ENCODE measurements around the gene TRMT13.

The TRMT13 gene

DNA sequence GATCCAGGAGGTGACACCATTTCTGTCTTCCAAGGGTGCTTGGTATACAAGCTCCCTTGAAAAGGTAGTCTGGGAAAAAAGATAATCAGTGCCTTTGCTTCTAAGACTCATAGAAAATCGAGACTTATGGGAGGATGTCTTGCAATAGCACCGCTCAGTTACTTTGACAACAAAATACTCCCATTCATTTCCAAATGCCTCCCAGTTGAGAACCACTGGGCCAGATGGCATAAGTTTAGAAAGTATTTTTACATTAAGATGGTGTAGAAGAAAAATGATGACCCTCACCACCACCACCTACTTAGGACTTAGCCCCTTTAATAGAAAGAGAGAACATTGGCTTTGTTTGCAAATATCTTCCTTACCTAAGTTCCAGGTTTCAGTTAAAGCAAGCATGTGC is 4.6 kb downstream of the TRMT13 start:
- peaks cover 30 to 31% of the 10 kb centered on the region in 2 donors for H3K36me3 Mint-ChIP-seq
- H3K4me1 Mint-ChIP-seq: peaks cover 14 to 15% of the 10 kb centered on the region in 2 donors
- H3K27me3 Mint-ChIP-seq: no peaks in the 10 kb centered on the region
- DNase-seq: no peak
- H3K27ac Mint-ChIP-seq: no peak overlapping the region
- no peak for ATAC-seq (replicated peaks)
- no peaks in the 10 kb centered on the region for H3K9me3 Mint-ChIP-seq
- H3K4me3 Mint-ChIP-seq: no peak overlapping the region

DNA sequence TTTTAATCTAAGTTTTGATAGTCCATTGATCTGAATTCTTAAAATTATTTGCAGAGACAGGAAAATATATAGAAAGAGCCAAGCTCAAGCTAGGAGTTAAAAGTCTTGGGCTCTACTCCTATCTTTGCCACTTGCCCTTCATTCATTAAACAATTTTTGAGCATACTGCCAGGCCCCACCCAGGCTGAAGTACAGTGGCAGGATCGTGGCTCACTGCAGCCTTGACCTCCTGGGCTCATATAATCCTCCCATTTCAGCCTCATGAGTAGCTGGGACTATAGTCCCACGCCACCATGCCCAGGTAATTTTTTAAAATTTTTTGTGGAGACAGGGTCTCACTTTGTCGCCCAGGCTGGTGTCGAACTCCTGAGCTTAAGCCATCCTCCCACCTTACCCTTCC is 8.2 kb downstream of the TRMT13 start:
- Mint-ChIP-seq H3K36me3 (peaks cover 37 to 46% of the 10 kb centered on the region in 2 donors), H3K27ac (no peak overlapping the region), H3K9me3 (no peaks in the 10 kb centered on the region), H3K4me1 (peaks cover 7 to 8% of the 10 kb centered on the region in 2 donors), H3K4me3 (no peak overlapping the region), H3K27me3 (no peaks in the 10 kb centered on the region)
- DNase-seq (no peak), ATAC-seq (replicated peaks) (no peak)

DNA sequence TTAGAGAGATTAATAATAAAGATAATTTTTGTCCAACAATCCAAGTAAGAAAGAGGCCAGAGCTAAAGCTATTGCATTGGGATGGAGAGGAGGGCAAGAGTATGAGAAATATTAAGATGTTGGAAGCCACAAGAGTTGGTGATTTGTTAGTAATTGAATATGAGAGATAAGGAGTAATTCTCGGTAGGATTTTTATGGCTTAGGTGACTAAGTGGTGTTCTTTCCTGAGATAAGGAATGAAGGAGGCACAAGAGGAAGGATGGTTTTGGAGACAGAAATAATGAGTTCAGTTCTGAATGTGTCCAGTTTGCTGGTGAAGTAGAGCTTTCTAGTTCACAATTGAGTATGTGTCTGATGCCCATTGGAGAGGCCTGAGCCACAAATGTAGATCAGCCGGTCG is 9.4 kb downstream of the TRMT13 start:
- no peaks in the 10 kb centered on the region for H3K9me3 Mint-ChIP-seq
- H3K36me3 Mint-ChIP-seq: peaks cover 37 to 48% of the 10 kb centered on the region in 2 donors
- H3K27ac Mint-ChIP-seq: peak overlapping the region; percentile 34
- H3K4me3 Mint-ChIP-seq: no peak overlapping the region
- DNase-seq (no peak), ATAC-seq (replicated peaks) (no peak)
- H3K27me3 Mint-ChIP-seq: no peaks in the 10 kb centered on the region
- peaks cover 7 to 8% of the 10 kb centered on the region in 2 donors for H3K4me1 Mint-ChIP-seq

DNA sequence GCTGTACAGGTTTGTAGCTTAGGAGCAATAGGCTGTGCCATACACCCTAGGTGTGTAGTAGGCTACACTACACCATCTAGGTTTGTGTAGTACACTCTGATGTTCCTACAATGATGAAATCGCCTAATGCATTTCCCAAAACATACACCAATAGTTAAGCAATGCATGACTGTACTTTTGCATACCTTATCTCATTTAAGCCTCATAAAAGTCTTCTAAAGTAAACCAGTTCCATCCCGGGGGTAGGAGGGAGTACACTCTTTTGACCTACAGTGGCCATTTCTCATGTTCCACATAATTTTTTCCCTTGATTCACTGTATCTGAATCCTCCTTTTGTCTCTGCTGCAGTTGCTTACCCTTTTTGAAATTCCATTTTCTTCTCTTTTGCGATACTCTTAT is 12.2 kb downstream of the TRMT13 start:
- DNase-seq: no peak
- Mint-ChIP-seq H3K4me1 (peaks cover 7 to 8% of the 10 kb centered on the region in 2 donors), H3K27ac (no peak overlapping the region), H3K27me3 (no peaks in the 10 kb centered on the region), H3K36me3 (peaks cover 26 to 39% of the 10 kb centered on the region in 2 donors), H3K9me3 (no peaks in the 10 kb centered on the region), H3K4me3 (no peak overlapping the region)
- no peak for ATAC-seq (replicated peaks)

DNA sequence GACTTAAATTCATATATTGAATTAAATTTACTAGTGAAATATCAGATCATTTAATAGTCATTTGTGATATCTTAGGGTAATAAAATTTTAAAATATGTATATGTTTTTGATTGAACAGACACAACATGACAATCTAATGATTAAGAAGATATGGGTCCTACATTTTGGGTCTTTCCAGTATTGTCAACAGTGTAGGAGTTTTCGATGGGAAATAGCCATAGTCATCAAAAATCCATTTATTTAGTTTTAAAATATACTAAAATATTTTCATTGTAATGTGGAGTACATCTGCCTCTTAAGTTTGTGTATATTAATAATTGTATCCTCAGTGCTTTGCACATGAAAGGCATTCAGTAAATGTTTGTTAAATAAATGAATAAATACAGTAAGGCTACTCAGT is 14.0 kb downstream of the TRMT13 start:
- H3K4me3 Mint-ChIP-seq: no peak overlapping the region
- no peak overlapping the region for H3K27ac Mint-ChIP-seq
- no peak for ATAC-seq (replicated peaks)
- H3K36me3 Mint-ChIP-seq: peaks cover 25 to 36% of the 10 kb centered on the region in 2 donors
- no peak for DNase-seq
- no peaks in the 10 kb centered on the region for H3K27me3 Mint-ChIP-seq
- no peaks in the 10 kb centered on the region for H3K9me3 Mint-ChIP-seq
- peaks cover 5 to 11% of the 10 kb centered on the region in 2 donors for H3K4me1 Mint-ChIP-seq

DNA sequence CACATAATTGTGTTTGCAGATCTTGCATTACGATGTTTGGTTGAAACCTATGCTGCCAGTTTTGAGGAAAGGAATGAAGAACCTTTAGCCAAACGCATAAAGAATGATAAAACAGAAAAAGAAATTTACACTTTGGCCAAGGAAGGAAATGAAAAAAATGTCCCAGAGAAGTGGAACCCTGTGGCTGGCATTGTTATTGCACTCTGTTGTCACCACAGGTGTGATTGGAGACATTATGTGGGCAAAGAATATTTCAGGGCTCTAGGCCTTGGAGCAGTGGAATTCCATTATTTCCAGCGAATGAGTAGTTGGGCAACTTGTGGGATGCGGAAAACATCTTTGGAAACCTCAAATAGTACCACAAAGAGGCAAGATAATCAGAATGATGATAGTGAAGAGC is 14.9 kb downstream of the TRMT13 start:
- Mint-ChIP-seq H3K9me3 (no peaks in the 10 kb centered on the region), H3K27me3 (no peaks in the 10 kb centered on the region), H3K4me3 (no peak overlapping the region), H3K36me3 (peaks cover 17 to 27% of the 10 kb centered on the region in 2 donors), H3K27ac (no peak overlapping the region), H3K4me1 (peaks cover 5 to 13% of the 10 kb centered on the region in 2 donors)
- DNase-seq (no peak), ATAC-seq (replicated peaks) (no peak)

DNA sequence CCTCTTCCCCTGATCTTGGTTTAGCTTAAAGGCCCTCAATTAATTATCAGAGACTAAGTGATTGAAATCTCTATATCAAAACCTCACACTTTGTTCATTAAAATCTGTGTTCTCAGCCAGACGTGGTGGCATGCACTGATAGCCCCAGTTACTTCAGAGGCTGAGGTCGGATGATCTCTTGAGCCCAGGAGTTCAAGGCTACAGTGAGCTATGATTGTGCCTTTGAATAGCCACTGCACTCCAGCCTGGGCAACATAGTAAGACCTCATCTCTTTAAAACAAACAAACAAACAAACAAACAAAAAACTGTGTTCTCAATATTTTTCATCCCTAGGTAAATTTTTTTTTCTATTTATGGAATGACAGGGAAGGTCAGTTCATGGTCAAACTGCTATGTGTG is 18.7 kb downstream of the TRMT13 start:
- Mint-ChIP-seq H3K36me3 (peaks cover 8 to 13% of the 10 kb centered on the region in 2 donors), H3K27ac (no peak overlapping the region), H3K4me1 (peaks cover 5 to 13% of the 10 kb centered on the region in 2 donors), H3K4me3 (no peak overlapping the region), H3K9me3 (no peaks in the 10 kb centered on the region), H3K27me3 (no peaks in the 10 kb centered on the region)
- DNase-seq (no peak), ATAC-seq (replicated peaks) (no peak)

DNA sequence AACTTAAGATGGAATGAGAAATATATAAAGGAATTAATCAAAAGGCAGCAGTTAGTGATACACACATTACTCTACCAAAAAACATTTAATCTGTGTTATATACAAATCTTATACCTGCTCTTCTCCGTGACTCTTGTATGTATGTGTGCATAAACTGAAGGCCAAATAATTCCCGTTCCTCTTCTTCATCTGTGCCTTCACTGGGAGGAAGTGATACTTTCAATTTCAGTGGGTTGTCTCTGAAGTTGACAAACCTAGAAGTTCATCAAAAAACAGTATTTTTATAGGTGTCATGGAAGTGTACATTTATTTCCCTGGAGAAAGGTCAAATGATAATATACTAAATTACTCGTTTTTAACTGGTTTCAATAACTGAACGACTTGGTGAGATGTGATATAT is 19.3 kb downstream of the TRMT13 start:
- peak overlapping the region in 1 of 2 donors; percentile 3 for H3K4me3 Mint-ChIP-seq
- no peaks in the 10 kb centered on the region for H3K9me3 Mint-ChIP-seq
- peak; percentile 81 to 83 for ATAC-seq (replicated peaks)
- H3K4me1 Mint-ChIP-seq: peaks cover 5 to 13% of the 10 kb centered on the region in 2 donors
- H3K27ac Mint-ChIP-seq: no peak overlapping the region
- no peaks in the 10 kb centered on the region for H3K27me3 Mint-ChIP-seq
- DNase-seq: no peak
- H3K36me3 Mint-ChIP-seq: peaks cover 8 to 12% of the 10 kb centered on the region in 2 donors

DNA sequence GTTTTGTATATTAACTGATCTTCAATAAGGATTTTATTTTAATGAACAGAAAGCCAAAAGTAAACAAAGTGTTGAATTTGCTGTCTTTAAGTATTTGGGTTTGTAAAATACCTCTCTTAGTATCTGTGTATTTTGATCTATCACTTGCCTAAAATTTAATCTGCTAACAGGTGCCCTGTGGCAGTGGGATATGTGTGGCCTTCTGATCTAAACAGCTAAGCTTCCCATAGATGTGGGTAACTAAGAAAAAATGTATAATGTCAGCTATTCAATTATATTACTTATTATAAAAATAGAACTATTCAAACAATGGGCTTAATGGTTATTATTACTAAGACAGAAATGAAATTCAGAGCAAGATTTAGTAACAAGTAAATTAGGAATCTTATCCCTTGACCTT is 29.9 kb downstream of the TRMT13 start:
- H3K4me3 Mint-ChIP-seq: no peak overlapping the region
- no peaks in the 10 kb centered on the region for H3K27me3 Mint-ChIP-seq
- no peak overlapping the region for H3K27ac Mint-ChIP-seq
- no peaks in the 10 kb centered on the region for H3K4me1 Mint-ChIP-seq
- no peak for ATAC-seq (replicated peaks)
- H3K36me3 Mint-ChIP-seq: peaks cover 9% of the 10 kb centered on the region in 2 donors
- H3K9me3 Mint-ChIP-seq: no peaks in the 10 kb centered on the region
- no peak for DNase-seq

DNA sequence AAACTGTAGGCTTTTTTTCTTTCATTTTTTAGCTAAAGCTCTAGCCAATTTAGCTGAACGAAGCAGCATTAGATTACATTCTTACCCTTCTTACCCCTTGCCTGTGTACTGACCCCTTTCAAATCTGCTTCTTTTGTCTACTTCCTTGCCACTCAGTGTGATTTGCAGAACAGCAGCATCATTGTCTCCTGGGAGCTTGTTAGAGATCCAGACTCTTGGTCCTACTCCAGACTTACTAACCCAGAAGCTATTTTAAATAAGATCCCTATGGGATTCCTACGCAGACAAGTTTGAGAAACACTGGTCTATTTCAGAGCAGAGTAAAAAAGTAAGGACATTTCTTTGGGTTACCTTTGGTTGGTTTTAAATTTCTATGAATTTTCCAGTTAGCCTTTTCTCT is 31.3 kb downstream of the TRMT13 start:
- peaks cover 9% of the 10 kb centered on the region in 2 donors for H3K36me3 Mint-ChIP-seq
- H3K4me1 Mint-ChIP-seq: no peaks in the 10 kb centered on the region
- H3K27me3 Mint-ChIP-seq: no peaks in the 10 kb centered on the region
- no peak overlapping the region for H3K27ac Mint-ChIP-seq
- no peaks in the 10 kb centered on the region for H3K9me3 Mint-ChIP-seq
- no peak overlapping the region for H3K4me3 Mint-ChIP-seq
- DNase-seq (no peak), ATAC-seq (replicated peaks) (no peak)

DNA sequence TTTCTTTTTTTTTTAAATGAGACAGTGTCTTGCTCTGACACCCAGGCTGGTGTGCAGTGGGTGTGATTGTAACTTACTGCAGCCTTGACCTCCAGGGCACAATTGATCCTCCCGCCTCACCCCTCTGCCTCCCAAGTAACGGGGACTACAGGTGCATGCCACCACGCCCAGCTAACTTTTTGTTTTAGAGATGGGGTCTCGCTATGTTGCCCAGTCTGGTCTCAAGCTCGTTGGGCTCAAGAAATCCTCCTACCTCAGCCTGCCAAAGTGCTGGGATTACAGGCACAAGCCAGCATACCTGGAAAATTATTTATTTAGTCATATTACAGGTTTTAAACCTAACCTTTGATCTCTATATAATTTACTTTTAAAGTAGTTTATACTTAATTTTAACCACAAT is 31.7 kb downstream of the TRMT13 start:
- Mint-ChIP-seq H3K27ac (no peak overlapping the region), H3K4me3 (no peak overlapping the region), H3K36me3 (peaks cover 9% of the 10 kb centered on the region in 2 donors), H3K4me1 (no peaks in the 10 kb centered on the region), H3K27me3 (no peaks in the 10 kb centered on the region), H3K9me3 (no peaks in the 10 kb centered on the region)
- DNase-seq: no peak
- no peak for ATAC-seq (replicated peaks)

DNA sequence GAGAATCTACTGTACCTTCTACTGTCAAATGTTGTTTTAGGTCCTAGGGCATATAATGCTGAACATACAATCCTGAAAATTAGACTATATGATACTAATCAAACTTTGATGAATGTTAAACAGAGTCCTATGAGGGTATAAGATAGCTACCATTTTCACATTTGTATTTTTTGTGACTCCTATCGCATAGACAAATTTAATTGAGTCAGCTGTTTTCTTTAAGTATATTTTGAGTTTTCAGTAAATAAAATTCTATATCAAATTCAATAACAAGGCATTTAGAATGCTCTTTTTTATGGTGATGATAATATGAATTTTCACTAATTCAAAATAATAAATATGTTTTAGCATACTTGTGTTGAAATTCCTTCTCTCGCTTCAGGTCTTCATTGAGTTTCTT is 35.1 kb downstream of the TRMT13 start:
- no peaks in the 10 kb centered on the region for H3K4me1 Mint-ChIP-seq
- H3K27ac Mint-ChIP-seq: no peak overlapping the region
- DNase-seq (no peak), ATAC-seq (replicated peaks) (no peak)
- H3K4me3 Mint-ChIP-seq: no peak overlapping the region
- H3K27me3 Mint-ChIP-seq: no peaks in the 10 kb centered on the region
- peaks cover 9% of the 10 kb centered on the region in 2 donors for H3K36me3 Mint-ChIP-seq
- H3K9me3 Mint-ChIP-seq: no peaks in the 10 kb centered on the region

DNA sequence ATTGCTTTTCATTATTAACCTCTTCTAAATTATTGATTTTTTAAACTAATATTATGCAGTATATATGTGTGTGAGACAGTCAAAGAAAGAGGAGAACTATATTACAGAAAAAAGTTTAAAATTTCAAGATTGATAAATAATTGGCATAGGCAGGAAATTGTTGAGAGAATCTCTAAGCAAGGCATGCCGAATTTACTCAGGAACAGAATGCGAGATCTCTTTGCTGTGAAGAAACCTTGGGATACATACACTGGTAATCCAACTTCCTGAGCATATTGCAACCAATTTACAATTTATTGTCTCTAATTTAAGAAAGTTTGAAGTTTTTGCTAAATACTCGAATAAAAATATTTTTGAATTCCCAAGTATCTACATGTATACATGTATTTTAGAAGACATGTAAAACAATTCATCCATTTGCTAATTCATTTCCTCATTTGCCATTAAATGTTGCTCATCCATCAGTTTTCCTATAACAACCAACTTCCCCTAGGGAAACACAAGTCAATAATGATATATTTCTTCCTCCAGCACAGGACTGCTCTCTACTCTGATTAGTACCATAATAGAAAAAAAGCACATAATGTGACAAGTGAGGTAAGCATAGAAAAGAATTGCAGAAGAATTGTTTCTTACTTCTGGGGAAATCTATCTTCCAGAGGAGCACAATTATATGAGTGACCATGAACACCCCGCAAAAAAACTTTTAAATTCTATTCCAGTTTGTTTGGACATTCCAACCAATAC is 44.5 kb downstream of the TRMT13 start:
- DNase-seq (no peak), ATAC-seq (replicated peaks) (no peak)
- H3K4me3 Mint-ChIP-seq: no peak overlapping the region
- no peak overlapping the region for H3K27ac Mint-ChIP-seq
- H3K9me3 Mint-ChIP-seq: no peaks in the 10 kb centered on the region
- peaks cover 6 to 7% of the 10 kb centered on the region in 2 donors for H3K36me3 Mint-ChIP-seq
- H3K4me1 Mint-ChIP-seq: no peaks in the 10 kb centered on the region
- no peaks in the 10 kb centered on the region for H3K27me3 Mint-ChIP-seq

DNA sequence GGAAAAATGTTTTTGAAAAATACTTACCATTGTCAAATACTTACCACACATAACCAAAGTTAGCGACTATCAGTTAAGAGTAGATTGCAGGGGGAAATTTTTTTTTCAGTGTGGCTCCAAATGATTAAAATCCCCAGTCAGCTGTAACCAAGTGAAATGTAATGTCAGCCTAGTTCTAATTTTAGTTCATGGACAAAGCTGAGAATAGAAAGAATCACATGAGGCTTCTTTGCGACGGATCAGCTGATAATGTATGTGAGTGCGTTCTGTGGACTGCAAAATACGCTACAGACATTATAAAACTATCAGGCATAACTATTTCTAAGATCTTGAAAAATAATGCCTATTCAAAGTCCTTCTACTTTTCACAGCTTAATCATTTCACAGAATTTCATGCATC is 45.1 kb downstream of the TRMT13 start, which contains the start of gene LRRC39:
TSS of gene LRRC39 (minus strand) at position 166 of the 400 bp plus-strand sequence. CDS start 9,740 bp downstream, outside the sequence.
- H3K27ac Mint-ChIP-seq: no peak within 1 kb of the TSS
- ATAC-seq (replicated peaks) (no peak), DNase-seq (no peak)
- H3K4me1 Mint-ChIP-seq: no peaks in the 10 kb centered on the region
- peaks cover 6 to 8% of the 10 kb centered on the region in 2 donors for H3K36me3 Mint-ChIP-seq
- no peak within 1 kb of the TSS for H3K4me3 Mint-ChIP-seq
- H3K27me3 Mint-ChIP-seq: no peaks in the 10 kb centered on the region
- H3K9me3 Mint-ChIP-seq: no peaks in the 10 kb centered on the region

DNA sequence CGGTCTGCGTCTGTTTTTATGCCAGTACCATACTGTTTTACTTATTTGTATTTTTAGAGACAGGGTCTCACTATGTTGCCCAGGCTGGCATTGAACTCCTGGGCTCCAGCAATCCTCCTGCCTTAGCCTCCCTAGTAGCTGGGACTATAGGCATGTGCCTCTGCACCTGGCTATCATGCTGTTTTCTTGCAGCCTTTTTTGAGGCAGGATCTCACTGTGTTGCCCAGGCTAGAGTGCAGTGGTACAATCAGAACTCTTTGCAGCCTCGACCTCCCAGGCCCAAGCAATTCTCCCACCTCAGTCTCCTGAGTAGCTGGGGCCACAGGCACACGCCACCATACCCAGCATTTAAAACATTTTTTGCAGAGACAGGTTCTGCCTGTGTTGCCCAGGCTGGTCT is 50.4 kb downstream of the TRMT13 start:
- H3K4me3 Mint-ChIP-seq: no peak overlapping the region
- H3K36me3 Mint-ChIP-seq: peaks cover 0 to 5% of the 10 kb centered on the region in 2 donors
- no peak for ATAC-seq (replicated peaks)
- DNase-seq: no peak
- H3K4me1 Mint-ChIP-seq: peaks cover 9 to 15% of the 10 kb centered on the region in 2 donors
- no peaks in the 10 kb centered on the region for H3K27me3 Mint-ChIP-seq
- H3K27ac Mint-ChIP-seq: no peak overlapping the region
- no peaks in the 10 kb centered on the region for H3K9me3 Mint-ChIP-seq

All from stimulated activated naive B cell treated with anti-CD40 and anti-IgM and Interleukin-4, amounts not matched to agents 10 μg/mL and 1 μg/mL and 100 μg/mL, for 72 hours (primary cell).